Measurements from ENCODE around the gene PEX5.
"Not testable (repeated sequence)": the region's sequence is repeated elsewhere in the genome, so short reads cannot be mapped to it uniquely, and the experiment has no call there.

Gene PEX5

DNA sequence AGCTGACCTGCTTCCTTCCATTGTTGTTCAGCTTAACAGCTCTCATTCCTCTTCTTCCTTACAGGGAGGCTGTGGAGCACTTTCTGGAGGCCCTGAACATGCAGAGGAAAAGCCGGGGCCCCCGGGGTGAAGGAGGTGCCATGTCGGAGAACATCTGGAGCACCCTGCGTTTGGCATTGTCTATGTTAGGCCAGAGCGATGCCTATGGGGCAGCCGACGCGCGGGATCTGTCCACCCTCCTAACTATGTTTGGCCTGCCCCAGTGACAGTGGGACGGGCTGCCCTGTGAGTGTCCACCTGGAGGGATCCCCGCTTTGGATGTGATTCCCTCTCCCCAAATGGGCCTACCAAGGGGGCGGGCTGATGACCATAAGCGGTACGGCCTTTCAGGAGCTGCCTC is 20.5 kb downstream of the PEX5 start:
- no peak for DNase-seq (ENCODE audit: extremely low read depth in 1 of 2, low read depth in 1 of 2)

DNA sequence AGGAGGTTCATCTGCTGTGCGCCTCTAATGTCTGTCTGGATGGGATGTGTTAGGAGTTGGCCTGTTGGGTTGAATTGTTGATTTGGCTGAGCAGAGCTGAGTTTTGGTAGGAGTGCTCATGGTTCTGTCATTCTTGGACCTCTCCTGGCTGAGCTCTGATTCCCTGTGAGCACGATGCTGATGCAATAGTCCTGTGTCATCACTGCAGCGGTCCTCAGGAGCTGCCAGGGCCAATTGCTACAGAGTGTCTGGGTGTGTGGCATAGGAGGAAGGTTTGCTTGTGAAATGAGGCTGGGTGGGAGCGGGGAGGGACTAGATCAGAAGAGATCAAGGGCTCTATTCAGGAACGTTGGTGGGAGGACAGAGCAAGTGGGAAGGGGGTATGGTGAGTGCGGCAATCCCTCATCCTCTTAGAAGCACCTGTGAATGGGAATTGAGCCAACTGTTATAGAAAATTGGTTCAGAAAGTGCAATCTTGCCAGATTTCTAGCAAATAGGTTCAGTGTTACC is 21.2 kb downstream of the PEX5 start:
- DNase-seq (ENCODE audit: extremely low read depth in 1 of 2, low read depth in 1 of 2): no peak

DNA sequence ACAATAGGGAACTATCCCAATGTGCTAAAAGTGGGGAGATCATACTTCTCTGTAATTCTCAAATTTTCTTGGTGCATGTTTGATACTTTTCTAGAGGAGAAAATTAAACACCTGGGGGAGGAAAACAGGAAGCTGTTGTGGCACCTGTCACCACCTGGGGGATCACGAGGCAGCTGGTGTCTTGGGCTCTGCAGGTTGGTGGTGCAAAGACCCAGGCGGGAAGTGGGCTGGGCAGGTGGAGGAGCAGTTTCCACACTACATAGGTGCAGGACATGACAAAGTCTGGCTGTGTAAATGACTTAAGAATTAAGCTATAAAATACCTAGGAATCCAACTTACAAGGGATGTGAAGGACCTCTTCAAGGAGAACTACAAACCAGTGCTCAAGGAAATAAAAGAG is 23.2 kb downstream of the PEX5 start:
- no peak for DNase-seq (ENCODE audit: extremely low read depth in 1 of 2, low read depth in 1 of 2)

DNA sequence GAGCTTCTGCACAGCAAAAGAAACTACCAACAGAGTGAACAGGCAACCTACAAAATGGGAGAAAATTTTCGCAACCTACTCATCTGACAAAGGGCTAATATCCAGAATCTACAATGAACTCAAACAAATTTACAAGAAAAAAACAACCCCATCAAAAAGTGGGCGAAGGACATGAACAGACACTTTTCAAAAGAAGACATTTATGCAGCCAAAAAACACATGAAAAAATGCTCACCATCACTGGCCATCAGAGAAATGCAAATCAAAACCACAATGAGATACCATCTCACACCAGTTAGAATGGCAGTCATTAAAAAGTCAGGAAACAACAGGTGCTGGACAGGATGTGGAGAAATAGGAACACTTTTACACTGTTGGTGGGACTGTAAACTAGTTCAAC is 24.3 kb downstream of the PEX5 start:
- DNase-seq (ENCODE audit: extremely low read depth in 1 of 2, low read depth in 1 of 2): not testable (repeated sequence)

DNA sequence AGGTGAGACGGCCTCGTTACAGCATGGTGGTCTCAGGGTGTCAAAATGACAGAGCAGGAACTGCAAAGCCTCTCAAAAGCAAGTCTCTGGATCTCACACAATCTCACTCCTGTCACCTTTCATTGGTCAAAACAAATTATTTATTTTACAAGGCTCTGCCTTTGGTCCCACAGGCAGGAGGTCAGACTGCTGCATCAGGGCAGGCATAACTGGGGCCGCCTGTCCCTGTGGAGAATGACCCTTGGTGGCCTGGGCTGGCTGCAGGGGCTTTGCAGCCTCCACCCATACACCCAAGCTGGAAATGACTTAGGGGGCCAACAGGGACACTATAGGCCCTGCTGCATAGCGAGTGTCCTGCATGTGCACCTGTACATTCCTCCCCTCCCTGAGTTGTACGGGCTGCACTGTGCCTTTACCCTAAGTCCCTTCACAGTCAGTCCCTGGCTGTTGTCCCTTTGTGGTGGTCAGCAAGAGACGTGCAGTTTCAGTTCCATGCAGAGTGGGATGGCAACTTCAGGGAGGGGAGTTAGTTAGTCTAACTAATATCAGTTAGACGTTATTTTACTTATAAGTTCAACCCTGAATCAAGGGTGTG is 28.1 kb downstream of the PEX5 start:
- no peak for DNase-seq (ENCODE audit: extremely low read depth in 1 of 2, low read depth in 1 of 2)

DNA sequence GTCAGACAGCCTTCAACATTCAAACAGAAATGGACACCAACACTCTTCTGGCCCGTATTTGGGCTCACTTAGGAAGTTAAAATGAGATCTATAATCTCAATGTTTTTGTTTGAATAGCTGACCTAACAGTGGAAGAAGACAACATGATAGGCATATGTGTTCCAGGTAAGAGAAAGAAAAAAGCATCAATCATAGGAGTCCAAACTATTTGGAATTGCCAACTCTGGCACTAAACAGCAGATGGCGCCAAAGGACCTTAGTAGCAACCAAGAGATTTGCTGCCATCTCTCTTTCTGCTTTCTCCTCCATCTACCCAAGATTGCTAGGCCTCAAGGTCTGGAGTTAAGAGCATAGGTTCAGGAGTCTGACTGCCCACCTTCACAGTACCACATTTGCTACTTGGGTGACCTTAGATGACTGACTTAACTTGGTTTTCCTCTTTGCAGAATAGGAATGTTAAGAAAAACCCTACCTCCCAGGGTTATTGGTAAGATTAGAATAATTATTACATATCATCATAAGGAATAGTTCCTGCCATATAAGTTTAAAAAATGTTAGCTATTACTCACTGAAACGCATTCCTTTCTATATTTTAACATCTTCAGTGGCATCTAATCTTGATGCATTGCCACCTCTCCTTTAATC is 30.2 kb downstream of the PEX5 start:
- DNase-seq (ENCODE audit: extremely low read depth in 1 of 2, low read depth in 1 of 2): peak; percentile 44 to 54

DNA sequence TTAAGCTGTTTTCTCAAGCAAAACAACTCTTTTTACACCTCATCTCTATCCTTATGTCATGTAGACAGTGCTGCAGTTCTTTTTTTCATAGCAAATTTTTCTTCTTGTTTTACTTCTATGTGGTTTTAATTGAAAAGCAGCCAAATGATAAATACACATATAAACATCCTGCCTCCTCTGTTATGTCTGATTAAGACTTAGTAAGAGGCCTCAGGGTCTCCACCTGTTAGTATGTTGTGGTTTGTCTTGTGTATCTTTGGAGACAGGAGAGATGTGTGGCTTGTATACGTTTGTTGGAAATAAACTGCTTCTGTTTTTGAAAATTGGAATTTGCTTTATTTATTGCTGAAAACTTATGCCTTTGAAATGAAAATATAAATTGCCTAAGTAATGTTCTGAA is 32.0 kb downstream of the PEX5 start:
- DNase-seq (ENCODE audit: extremely low read depth in 1 of 2, low read depth in 1 of 2): no peak

DNA sequence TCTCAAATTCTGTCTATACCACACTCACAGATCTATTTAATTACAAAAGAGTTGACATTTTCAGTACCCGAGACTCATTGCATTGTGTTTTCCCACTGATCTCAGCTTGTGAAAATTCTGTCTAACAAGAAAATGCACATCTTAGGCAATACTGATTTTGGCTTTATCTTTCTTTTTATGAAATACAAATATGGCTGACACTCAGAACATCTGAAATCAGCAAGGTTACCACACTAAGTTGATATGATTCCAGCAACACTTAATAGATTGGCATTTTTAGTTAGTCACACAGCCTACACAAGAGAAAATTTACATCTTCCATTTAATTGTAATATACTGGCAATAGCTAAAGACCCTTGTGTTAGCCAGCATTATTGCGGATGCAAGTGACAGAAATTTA is 40.3 kb downstream of the PEX5 start:
- DNase-seq (ENCODE audit: extremely low read depth in 1 of 2, low read depth in 1 of 2): no peak

DNA sequence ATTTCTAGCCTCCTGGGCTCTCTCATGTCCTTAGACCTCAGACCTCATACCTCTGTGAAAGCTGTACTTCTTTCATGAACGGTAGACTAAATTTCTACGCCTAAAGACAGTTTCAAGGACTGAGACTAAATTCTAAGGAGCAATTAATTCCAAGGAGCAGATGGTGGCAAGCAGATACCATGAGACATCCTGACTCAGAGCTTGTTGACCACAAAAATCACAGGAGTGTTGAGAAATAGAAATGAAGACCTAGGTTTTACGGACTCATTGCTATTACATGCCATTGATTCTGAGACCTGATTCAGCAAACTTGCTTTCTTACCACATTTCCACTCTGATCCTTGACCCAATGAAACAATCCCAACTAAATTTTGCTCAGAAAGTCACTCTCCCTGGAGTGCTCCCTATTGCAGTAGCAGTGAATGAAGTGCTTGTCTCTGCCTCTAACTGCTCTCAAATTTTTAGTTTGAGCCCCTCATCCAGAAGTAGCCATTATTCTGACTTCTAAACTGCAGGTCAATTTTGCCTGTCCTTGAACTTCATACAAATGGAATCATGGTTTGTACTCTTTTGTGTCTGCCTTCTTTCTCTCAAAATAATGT is 52.0 kb downstream of the PEX5 start:
- DNase-seq (ENCODE audit: extremely low read depth in 1 of 2, low read depth in 1 of 2): no peak

DNA sequence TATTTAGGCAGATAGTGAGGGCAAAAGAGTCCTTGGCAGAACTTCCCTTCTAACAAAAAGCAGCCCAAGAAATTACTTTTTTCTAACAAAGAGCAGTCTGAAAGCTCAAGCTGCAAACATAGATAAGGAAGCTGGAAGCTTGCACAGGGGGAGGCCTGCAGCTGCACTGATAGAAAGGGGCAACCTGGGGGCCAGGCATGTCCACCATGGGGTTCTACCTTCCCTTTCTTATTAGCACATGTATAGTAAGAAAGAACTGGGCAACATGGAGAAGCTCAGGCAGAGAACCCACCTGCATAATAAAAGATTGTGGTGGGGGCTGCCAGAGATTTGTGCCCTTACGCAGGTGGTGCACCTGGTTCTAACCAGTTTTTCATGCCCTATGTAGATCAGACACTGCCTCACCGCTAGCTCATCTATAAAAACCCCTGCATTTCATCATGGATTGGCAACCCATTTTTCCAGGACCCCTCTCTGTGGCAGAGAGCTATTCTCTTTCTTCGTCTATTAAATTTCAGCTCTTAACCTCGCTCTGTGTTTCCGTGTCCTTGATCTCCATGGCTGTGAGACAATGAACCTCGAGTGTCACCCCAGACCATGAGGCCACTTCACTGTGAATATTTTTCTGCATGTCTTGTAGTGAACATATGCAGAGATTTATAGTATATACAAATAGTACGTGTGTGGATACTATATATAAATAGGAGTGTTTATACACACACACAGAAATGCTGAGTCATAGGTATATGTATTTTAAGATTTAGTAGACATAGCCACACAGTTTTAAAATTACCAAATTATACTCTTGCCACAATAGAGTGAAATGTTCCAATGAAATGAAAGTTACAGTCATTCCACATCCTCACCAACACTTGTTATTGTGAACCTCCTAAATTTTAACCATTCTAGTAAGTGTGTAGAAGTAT is 53.0 kb downstream of the PEX5 start:
- DNase-seq (ENCODE audit: extremely low read depth in 1 of 2, low read depth in 1 of 2): no peak

DNA sequence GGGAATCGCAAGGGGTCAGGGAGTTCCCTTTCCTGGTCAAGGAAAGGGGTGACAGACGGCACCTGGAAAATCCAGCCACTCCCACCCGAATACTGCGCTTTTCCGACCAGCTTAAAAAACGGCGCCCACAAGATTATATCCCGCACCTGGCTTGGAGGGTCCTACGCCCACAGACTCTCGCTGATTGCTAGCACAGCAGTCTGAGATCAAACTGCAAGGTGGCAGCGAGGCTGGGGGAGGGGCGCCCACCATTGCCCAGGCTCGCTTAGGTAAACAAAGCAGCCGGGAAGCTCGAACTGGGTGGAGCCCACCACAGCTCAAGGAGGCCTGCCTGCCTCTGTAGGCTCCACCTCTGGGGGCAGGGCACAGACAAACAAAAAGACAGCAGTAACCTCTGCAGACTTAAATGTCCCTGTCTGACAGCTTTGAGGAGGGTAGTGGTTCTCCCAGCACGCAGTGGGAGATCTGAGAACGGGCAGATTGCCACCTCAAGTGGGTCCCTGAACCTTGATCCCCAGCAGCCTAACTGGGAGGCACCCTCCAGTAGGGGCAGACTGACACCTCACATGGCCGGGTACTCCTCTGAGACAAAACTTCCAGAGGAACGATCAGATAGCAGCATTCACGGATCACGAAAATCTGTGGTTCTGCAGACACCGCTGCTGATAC is 62.0 kb downstream of the PEX5 start:
- not testable (repeated sequence) for DNase-seq (ENCODE audit: extremely low read depth in 1 of 2, low read depth in 1 of 2)

DNA sequence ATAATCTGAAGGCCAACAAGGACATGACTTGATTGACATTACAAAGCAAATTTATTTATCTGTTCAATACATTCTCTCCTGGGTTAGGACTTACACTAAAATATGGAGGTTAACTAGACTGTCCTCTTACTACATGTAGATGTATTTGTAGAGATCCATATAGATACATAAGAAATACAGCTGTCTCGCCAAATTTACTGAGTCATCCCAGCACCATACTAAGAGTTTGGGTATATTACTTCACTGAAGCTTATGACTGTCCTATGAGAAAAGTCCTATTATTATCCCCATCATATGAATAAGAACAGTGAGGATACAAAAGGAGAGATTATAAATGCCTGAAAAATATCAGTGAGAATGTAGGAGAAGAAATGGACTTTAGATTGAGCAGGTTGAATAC is 69.6 kb downstream of the PEX5 start:
- no peak for DNase-seq (ENCODE audit: extremely low read depth in 1 of 2, low read depth in 1 of 2)
